ENCODE measurements around the gene SMARCA1.

The SMARCA1 gene

GRCh38 chrX:129516402-129516801 is 6.9 kb downstream of the SMARCA1 start:
- no peak overlapping the region for H2AFZ ChIP-seq (ENCODE audit: low read depth)
- no peak for TF ChIP-seq CTCF (conservative IDR thresholded peaks at IDR 0.05; ENCODE audit: low read depth, low read length)
- H3K27ac ChIP-seq: no peak overlapping the region
- no peak overlapping the region for H3K9ac ChIP-seq
- H3K79me2 ChIP-seq (ENCODE audit: insufficient read depth, low read depth): no peaks in the 10 kb centered on the region
- no peaks in the 10 kb centered on the region for H3K36me3 ChIP-seq (ENCODE audit: insufficient read depth)
- H3K4me1 ChIP-seq (ENCODE audit: low read depth, poor library complexity, severe bottlenecking): no peaks in the 10 kb centered on the region
- no peak overlapping the region for H3K4me3 ChIP-seq (IDR thresholded peaks at IDR 0.05; ENCODE audit: insufficient read depth, low read depth, low read length)
- no peak overlapping the region for H3K4me2 ChIP-seq
- H4K20me1 ChIP-seq (ENCODE audit: insufficient read depth): no peaks in the 10 kb centered on the region
- no peaks in the 10 kb centered on the region for H3K27me3 ChIP-seq (ENCODE audit: insufficient read depth, low read depth)

- no peak overlapping the region for H3K27ac ChIP-seq
- no peaks in the 10 kb centered on the region for H3K36me3 ChIP-seq (ENCODE audit: insufficient read depth)
- H3K4me1 ChIP-seq (ENCODE audit: low read depth, poor library complexity, severe bottlenecking): no peaks in the 10 kb centered on the region
- H3K9ac ChIP-seq: no peak overlapping the region
- no peaks in the 10 kb centered on the region for H4K20me1 ChIP-seq (ENCODE audit: insufficient read depth)
- no peak for TF ChIP-seq CTCF (conservative IDR thresholded peaks at IDR 0.05; ENCODE audit: low read depth, low read length)
- no peak overlapping the region for H3K4me2 ChIP-seq
- no peaks in the 10 kb centered on the region for H3K79me2 ChIP-seq (ENCODE audit: insufficient read depth, low read depth)
- H3K4me3 ChIP-seq (IDR thresholded peaks at IDR 0.05; ENCODE audit: insufficient read depth, low read depth, low read length): no peak overlapping the region
- H2AFZ ChIP-seq (ENCODE audit: low read depth): no peak overlapping the region
- H3K27me3 ChIP-seq (ENCODE audit: insufficient read depth, low read depth): no peaks in the 10 kb centered on the region
Observed at GRCh38 chrX:129512409-129512808, 10.9 kb downstream of the SMARCA1 start.

- no peaks in the 10 kb centered on the region for H3K36me3 ChIP-seq (ENCODE audit: insufficient read depth)
- H3K4me2 ChIP-seq: no peak overlapping the region
- H3K9ac ChIP-seq: no peak overlapping the region
- no peak overlapping the region for H3K4me3 ChIP-seq (IDR thresholded peaks at IDR 0.05; ENCODE audit: insufficient read depth, low read depth, low read length)
- H3K27ac ChIP-seq: no peak overlapping the region
- no peaks in the 10 kb centered on the region for H4K20me1 ChIP-seq (ENCODE audit: insufficient read depth)
- no peak overlapping the region for H2AFZ ChIP-seq (ENCODE audit: low read depth)
- no peaks in the 10 kb centered on the region for H3K79me2 ChIP-seq (ENCODE audit: insufficient read depth, low read depth)
- TF ChIP-seq CTCF (conservative IDR thresholded peaks at IDR 0.05; ENCODE audit: low read depth, low read length): no peak
- no peaks in the 10 kb centered on the region for H3K27me3 ChIP-seq (ENCODE audit: insufficient read depth, low read depth)
- no peaks in the 10 kb centered on the region for H3K4me1 ChIP-seq (ENCODE audit: low read depth, poor library complexity, severe bottlenecking)
Observed at GRCh38 chrX:129511689-129512088, 11.6 kb downstream of the SMARCA1 start.

- Histone ChIP-seq H3K4me2 (no peak overlapping the region), H3K9ac (no peak overlapping the region), H3K4me1 (ENCODE audit: low read depth, poor library complexity, severe bottlenecking) (no peaks in the 10 kb centered on the region), H3K4me3 (IDR thresholded peaks at IDR 0.05; ENCODE audit: insufficient read depth, low read depth, low read length) (no peak overlapping the region), H3K27me3 (ENCODE audit: insufficient read depth, low read depth) (no peaks in the 10 kb centered on the region), H3K36me3 (ENCODE audit: insufficient read depth) (no peaks in the 10 kb centered on the region), H3K79me2 (ENCODE audit: insufficient read depth, low read depth) (no peaks in the 10 kb centered on the region), H2AFZ (ENCODE audit: low read depth) (no peak overlapping the region), H4K20me1 (ENCODE audit: insufficient read depth) (no peaks in the 10 kb centered on the region), H3K27ac (no peak overlapping the region)
- no peak for TF ChIP-seq CTCF (conservative IDR thresholded peaks at IDR 0.05; ENCODE audit: low read depth, low read length)
Observed at GRCh38 chrX:129510331-129510730, 13.0 kb downstream of the SMARCA1 start.

Data from KMS-11 (cell line).